ENCODE results near the gene TANK. TPM values are rescaled to one million over a fixed set of nuclear protein-coding genes. Genes with fewer than 3 reads are reported as not detected.

Gene TANK
- polyA plus RNA-seq, 3 donors: 72.7 to 91.7 (median 73.5) TPM

DNA sequence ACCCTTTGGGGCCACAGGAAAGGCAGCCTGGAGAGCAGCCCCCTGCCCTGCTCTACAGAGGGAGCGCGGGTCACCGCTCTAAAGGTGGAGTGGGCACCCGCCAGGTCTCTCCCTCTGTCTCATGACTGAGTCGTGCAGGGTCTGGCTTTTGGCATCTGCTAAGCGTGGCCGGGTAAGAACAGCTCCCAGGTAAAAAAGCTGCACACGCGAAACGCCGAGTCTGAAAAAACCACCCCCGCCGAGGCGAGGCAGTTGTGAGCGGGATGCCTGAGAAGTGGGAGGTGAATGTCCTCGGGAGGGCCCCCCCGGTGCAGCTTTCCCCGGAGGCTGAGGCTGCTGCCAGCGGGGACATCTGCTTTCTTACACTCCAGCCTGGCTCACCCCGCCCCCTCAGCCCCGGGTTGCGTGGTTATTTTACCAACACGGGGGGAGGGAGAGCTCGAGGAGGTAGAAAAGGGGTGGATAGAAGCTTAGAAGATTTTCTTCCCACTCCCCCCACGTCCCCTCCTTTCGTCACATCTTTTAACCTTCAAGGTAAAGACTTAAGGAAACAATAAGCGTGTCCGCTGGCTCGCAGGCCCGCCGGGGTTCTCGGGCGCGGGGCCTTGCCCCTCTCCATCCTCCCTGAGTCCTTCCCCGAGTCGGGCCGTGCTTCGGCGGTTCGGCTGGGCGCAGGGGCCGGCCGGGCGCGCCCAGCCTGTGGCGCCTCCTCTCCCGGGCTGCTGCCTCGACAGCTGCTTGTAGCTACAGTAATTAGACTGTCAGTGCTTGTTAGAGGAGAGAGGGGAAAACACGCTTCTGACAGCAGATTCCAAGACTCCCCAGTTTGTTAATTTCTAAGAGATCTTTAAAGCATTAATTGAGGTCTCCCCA lies 77.4 kb downstream of the TANK start:
- Mint-ChIP-seq H3K4me3 (peak overlapping the region; percentile 82 to 98), H3K36me3 (peaks cover 22% of the 10 kb centered on the region in 2 donors), H3K4me1 (peaks cover 28% of the 10 kb centered on the region), H3K27ac (peak overlapping the region in 1 of 7 donors; percentile 62), H3K27me3 (ENCODE audit: low read depth in 3 of 3) (peaks cover 9 to 31% (median 15%) of the 10 kb centered on the region in 3 donors), H3K9me3 (peaks cover 0 to 3% (median 0%) of the 10 kb centered on the region in 7 donors)
- H3K4me3 ChIP-seq (replicated peaks in 1 of 3; ENCODE audit: low read depth in 2 of 3, low read length in 3 of 3): peak overlapping the region in 2 of 3 experiments; percentile 40 to 75
- peak overlapping the region; percentile 27 for H3K9ac ChIP-seq (ENCODE audit: insufficient read depth, low read length, poor library complexity, severe bottlenecking)
- 13% methylated on average over 24 of the region's 49 CpGs for WGBS (ENCODE audit: insufficient coverage)
- intact Hi-C loops (cut with micrococcal nuclease): no loop called here
- peak overlapping the region; percentile 53 for H2AFZ ChIP-seq (ENCODE audit: insufficient read depth, low read depth, low read length, poor library complexity, severe bottlenecking)
- no peaks in the 10 kb centered on the region for H3K9me3 ChIP-seq (replicated peaks in 1 of 2; ENCODE audit: control insufficient read depth in 1 of 2, insufficient read depth in 1 of 2, low read length in 2 of 2)
- DNase-seq: peak in 1 of 3 donors; percentile 21
- TF ChIP-seq, protein P1, sequence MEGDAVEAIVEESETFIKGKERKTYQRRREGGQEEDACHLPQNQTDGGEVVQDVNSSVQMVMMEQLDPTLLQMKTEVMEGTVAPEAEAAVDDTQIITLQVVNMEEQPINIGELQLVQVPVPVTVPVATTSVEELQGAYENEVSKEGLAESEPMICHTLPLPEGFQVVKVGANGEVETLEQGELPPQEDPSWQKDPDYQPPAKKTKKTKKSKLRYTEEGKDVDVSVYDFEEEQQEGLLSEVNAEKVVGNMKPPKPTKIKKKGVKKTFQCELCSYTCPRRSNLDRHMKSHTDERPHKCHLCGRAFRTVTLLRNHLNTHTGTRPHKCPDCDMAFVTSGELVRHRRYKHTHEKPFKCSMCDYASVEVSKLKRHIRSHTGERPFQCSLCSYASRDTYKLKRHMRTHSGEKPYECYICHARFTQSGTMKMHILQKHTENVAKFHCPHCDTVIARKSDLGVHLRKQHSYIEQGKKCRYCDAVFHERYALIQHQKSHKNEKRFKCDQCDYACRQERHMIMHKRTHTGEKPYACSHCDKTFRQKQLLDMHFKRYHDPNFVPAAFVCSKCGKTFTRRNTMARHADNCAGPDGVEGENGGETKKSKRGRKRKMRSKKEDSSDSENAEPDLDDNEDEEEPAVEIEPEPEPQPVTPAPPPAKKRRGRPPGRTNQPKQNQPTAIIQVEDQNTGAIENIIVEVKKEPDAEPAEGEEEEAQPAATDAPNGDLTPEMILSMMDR (IDR thresholded peaks at IDR 0.05): no peak
- H4K20me1 ChIP-seq (ENCODE audit: insufficient read depth, low read length): peaks cover 49% of the 10 kb centered on the region
- peaks cover 0 to 53% of the 10 kb centered on the region in 2 donors for H3K27me3 ChIP-seq (ENCODE audit: control insufficient read depth in 2 of 2, insufficient read depth in 2 of 2, low read length in 2 of 2)
- no peak overlapping the region for H3K27ac ChIP-seq (ENCODE audit: low read depth in 1 of 2, low read length in 2 of 2)
- H3K79me2 ChIP-seq (ENCODE audit: insufficient read depth, low read length): no peaks in the 10 kb centered on the region
- H3K36me3 ChIP-seq (replicated peaks in 1 of 2; ENCODE audit: control insufficient read depth in 1 of 2, insufficient read depth in 2 of 2, low read length in 2 of 2): peaks cover 17 to 38% of the 10 kb centered on the region in 2 donors
- H3K4me2 ChIP-seq (replicated peaks; ENCODE audit: extremely low read depth, low read length, poor library complexity, severe bottlenecking): peak overlapping the region; percentile 90
- peaks cover 17 to 27% of the 10 kb centered on the region in 2 donors for H3K4me1 ChIP-seq (ENCODE audit: control insufficient read depth in 1 of 2, insufficient read depth in 2 of 2, low read length in 2 of 2)

DNA sequence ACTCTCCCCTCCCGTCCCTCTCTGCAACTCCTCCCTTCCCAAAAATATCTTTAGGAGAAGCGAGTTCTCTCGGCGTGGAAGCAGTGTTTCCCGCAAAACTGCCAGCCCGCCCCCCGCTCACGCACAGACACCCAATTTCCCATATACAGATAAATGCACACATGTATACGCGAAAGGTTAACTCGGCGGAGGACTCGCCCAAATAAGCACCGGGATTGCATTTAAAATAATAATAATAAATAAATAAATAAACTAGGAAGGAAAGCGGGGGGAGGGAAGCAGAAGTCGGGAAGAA lies 78.0 kb downstream of the TANK start:
- TF ChIP-seq, protein P1 (IDR thresholded peaks at IDR 0.05): no peak
- Mint-ChIP-seq H3K36me3 (peaks cover 21% of the 10 kb centered on the region in 2 donors), H3K27me3 (ENCODE audit: low read depth in 3 of 3) (peaks cover 9 to 31% (median 15%) of the 10 kb centered on the region in 3 donors), H3K4me3 (peak overlapping the region; percentile 82 to 98), H3K9me3 (peaks cover 0 to 3% (median 0%) of the 10 kb centered on the region in 7 donors), H3K27ac (peak overlapping the region in 1 of 7 donors; percentile 62), H3K4me1 (peaks cover 28% of the 10 kb centered on the region)
- Histone ChIP-seq H3K4me2 (replicated peaks; ENCODE audit: extremely low read depth, low read length, poor library complexity, severe bottlenecking) (peak overlapping the region; percentile 90), H3K36me3 (replicated peaks in 1 of 2; ENCODE audit: control insufficient read depth in 1 of 2, insufficient read depth in 2 of 2, low read length in 2 of 2) (peaks cover 13 to 33% of the 10 kb centered on the region in 2 donors), H3K9me3 (replicated peaks in 1 of 2; ENCODE audit: control insufficient read depth in 1 of 2, insufficient read depth in 1 of 2, low read length in 2 of 2) (no peaks in the 10 kb centered on the region), H3K27me3 (ENCODE audit: control insufficient read depth in 2 of 2, insufficient read depth in 2 of 2, low read length in 2 of 2) (peaks cover 3 to 59% of the 10 kb centered on the region in 2 donors), H3K27ac (ENCODE audit: low read depth in 1 of 2, low read length in 2 of 2) (no peak overlapping the region), H3K4me1 (ENCODE audit: control insufficient read depth in 1 of 2, insufficient read depth in 2 of 2, low read length in 2 of 2) (peaks cover 17 to 27% of the 10 kb centered on the region in 2 donors), H2AFZ (ENCODE audit: insufficient read depth, low read depth, low read length, poor library complexity, severe bottlenecking) (peak overlapping the region; percentile 53), H3K79me2 (ENCODE audit: insufficient read depth, low read length) (no peaks in the 10 kb centered on the region), H3K4me3 (replicated peaks in 1 of 3; ENCODE audit: low read depth in 2 of 3, low read length in 3 of 3) (peak overlapping the region; percentile 40 to 75 (median 46)), H3K9ac (ENCODE audit: insufficient read depth, low read length, poor library complexity, severe bottlenecking) (peak overlapping the region; percentile 27), H4K20me1 (ENCODE audit: insufficient read depth, low read length) (peaks cover 44% of the 10 kb centered on the region)
- no peak for DNase-seq
- 0% methylated on average over 6 of the region's 16 CpGs for WGBS (ENCODE audit: insufficient coverage)
- intact Hi-C loops (cut with micrococcal nuclease): no loop called here

Data from CD14-positive monocyte (primary cell).